Heart left ventricle (tissue), 13 donors: Measurements from ENCODE around the gene TOM1.

Experiments used
- CTCF ChIP-seq, 12 donors: fragments of 200-600 bp; sonication (generic) in 4 of 12; IDR thresholded peaks; one replicate each; pipeline versions ENCODE4 v1.5.0 to v1.8.0; 2018 to 2022; ENCODE audit warnings: antibody characterized with exemption in 12 of 12, mild to moderate bottlenecking in 5 of 12
- POLR2A ChIP-seq, 2 donors: fragments of 450-650 bp; IDR thresholded peaks; one replicate each; pipeline ENCODE4 v1.6.1; 2017; ENCODE audit warnings: antibody characterized with exemption in 2 of 2, mild to moderate bottlenecking in 2 of 2, moderate library complexity in 2 of 2
- donor health status: ischemic (EF 13 %, LVEDD 7.1; RV severe dilation, severe dysfunction).
- donor health status: DM: no; HTN: yes; CAD: no.
- donor health status: DM: no; HTN: no; CAD: no.
- donor health status: ischemic (EF 25% LVEDD 6.9; RV normal size, moderate dysfunction).
- donor health status: ischemic (EF 25% LVEDD 5.7; RV mildly dilated, moderate dysfunction).
- donor health status: ischemic (EF 35%, LVEDD 5.7; RV mildly dilated, moderate dysfunction).
- donor health status: nonischemic (EF 11% LVEDD 7.7; RV severe dilation, severe dysfunction).
- donor health status: DM: yes; HTN: yes; CAD: no.
- donor health status: PGD.
- donor health status: ischemic (EF 29% LVEDD 5.4; RV normal size, mild dysfunction).
- donor health status: nonischemic (EF 23%, LVEDD 6.1; RV moderate dilation, normal function).

- no peak for TF ChIP-seq CTCF (IDR thresholded peaks at IDR 0.05)
- TF ChIP-seq POLR2A (IDR thresholded peaks at IDR 0.05), result no peak
Measured at GRCh38 chr22:35390933-35391332, 91.2 kb downstream of the TOM1 start.
